Measurements from ENCODE around the gene SLC25A2.

DNA sequence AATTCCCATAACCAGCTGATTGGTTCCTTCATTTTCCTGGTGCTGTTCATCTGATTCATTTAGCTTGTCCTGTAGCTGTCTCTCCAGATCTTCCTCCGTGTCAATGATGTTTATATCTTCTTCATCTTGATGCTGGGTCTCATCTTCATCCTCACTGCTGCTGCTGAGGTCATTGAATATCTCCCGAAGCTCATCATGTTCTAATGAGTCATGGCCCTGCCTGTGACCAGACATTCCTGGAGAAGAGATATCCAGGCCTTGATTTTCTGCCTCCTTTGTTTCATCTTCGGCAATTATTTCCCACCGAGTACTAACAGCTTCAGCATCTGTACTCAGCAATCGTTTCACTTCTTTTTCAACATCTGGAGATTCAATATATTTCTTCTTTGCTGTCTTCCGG, 15.4 kb upstream of the SLC25A2 start:
- no peak for TF ChIP-seq EZH2 (IDR thresholded peaks at IDR 0.05; ENCODE audit: low read depth)
- TF ChIP-seq, protein P1, sequence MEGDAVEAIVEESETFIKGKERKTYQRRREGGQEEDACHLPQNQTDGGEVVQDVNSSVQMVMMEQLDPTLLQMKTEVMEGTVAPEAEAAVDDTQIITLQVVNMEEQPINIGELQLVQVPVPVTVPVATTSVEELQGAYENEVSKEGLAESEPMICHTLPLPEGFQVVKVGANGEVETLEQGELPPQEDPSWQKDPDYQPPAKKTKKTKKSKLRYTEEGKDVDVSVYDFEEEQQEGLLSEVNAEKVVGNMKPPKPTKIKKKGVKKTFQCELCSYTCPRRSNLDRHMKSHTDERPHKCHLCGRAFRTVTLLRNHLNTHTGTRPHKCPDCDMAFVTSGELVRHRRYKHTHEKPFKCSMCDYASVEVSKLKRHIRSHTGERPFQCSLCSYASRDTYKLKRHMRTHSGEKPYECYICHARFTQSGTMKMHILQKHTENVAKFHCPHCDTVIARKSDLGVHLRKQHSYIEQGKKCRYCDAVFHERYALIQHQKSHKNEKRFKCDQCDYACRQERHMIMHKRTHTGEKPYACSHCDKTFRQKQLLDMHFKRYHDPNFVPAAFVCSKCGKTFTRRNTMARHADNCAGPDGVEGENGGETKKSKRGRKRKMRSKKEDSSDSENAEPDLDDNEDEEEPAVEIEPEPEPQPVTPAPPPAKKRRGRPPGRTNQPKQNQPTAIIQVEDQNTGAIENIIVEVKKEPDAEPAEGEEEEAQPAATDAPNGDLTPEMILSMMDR (conservative IDR thresholded peaks at IDR 0.05) = no peak

Data from PC-9 (cell line).